ENCODE results near the gene PIH1D1. TPM values are rescaled to one million over a fixed set of nuclear protein-coding genes. Genes with fewer than 3 reads are reported as not detected.

The PIH1D1 gene
- total RNA-seq: 141 and 154 TPM in 2 replicates

GRCh38 chr19:49451430-49452181 lies at the start of gene PIH1D1:
Gene PIH1D1, minus strand, starts transcription at chr19:49451814. Its CDS starts 240 bp downstream, at chr19:49451574.

GRCh38 chr19:49487277-49488045 lies 35.8 kb upstream of the PIH1D1 start, which contains the start of gene RPL13A:
Gene RPL13A, plus strand, starts transcription at chr19:49487608. Its CDS starts 22 bp downstream, at chr19:49487630.

GRCh38 chr19:49473868-49474541 lies 22.4 kb upstream of the PIH1D1 start, which contains the start of gene FLT3LG:
Gene FLT3LG, plus strand, starts transcription at chr19:49474215. Its CDS starts 425 bp downstream, at chr19:49474640.

GRCh38 chr19:49453013-49453756 lies 1.6 kb upstream of the PIH1D1 start, which contains the start of gene ALDH16A1:
Gene ALDH16A1, plus strand, starts transcription at chr19:49453225. Its CDS starts 107 bp downstream, at chr19:49453332.

GRCh38 chr19:49441210-49441959 lies 10.2 kb downstream of the PIH1D1 start, which contains the start of gene SLC17A7:
Gene SLC17A7, minus strand, starts transcription at chr19:49441527. Its CDS starts 148 bp downstream, at chr19:49441379.

GRCh38 chr19:49425178-49425577 lies 26.4 kb downstream of the PIH1D1 start, which contains the start of gene GFY:
Gene GFY, plus strand, starts transcription at chr19:49425388. Its CDS starts 1,043 bp downstream, at chr19:49426431.

GRCh38 chr19:49423071-49423984 lies 28.3 kb downstream of the PIH1D1 start, which contains the start of gene PTH2:
Gene PTH2, minus strand, starts transcription at chr19:49423441. Its CDS starts 102 bp downstream, at chr19:49423339.

Other genes starting within 250 kb of the PIH1D1 start
- 0.43 and 0.52 TPM in 2 replicates for gene SLC6A16, start 126.6 kb downstream of the PIH1D1 start, total RNA-seq
- gene CD37, start 116.4 kb downstream of the PIH1D1 start, total RNA-seq: not detected in 2 replicates
- gene TEAD2, start 89.4 kb downstream of the PIH1D1 start, total RNA-seq: 61.4 and 79.1 TPM in 2 replicates
- 0.34 and 0.43 TPM in 2 replicates for gene DKKL1, start 87.9 kb downstream of the PIH1D1 start, total RNA-seq
- not detected in 2 replicates for gene KASH5, start 63.6 kb downstream of the PIH1D1 start, total RNA-seq
- gene PTH2, start 28.4 kb downstream of the PIH1D1 start, total RNA-seq: not detected in 2 replicates
- gene GFY, start 26.4 kb downstream of the PIH1D1 start, total RNA-seq: not detected in 2 replicates
- 0.22 and 0.26 TPM in 2 replicates for gene SLC17A7, start 10.3 kb downstream of the PIH1D1 start, total RNA-seq
- gene ALDH16A1, start 1.4 kb upstream of the PIH1D1 start, total RNA-seq: 54.6 and 58.0 TPM in 2 replicates
- 0.60 and 1.4 TPM in 2 replicates for gene FLT3LG, start 22.4 kb upstream of the PIH1D1 start, total RNA-seq
- 4,546 and 5,479 TPM in 2 replicates for gene RPL13A, start 35.8 kb upstream of the PIH1D1 start, total RNA-seq
- 2,954 and 3,854 TPM in 2 replicates for gene RPS11, start 44.6 kb upstream of the PIH1D1 start, total RNA-seq
- 152 and 195 TPM in 2 replicates for gene FCGRT, start 60.8 kb upstream of the PIH1D1 start, total RNA-seq
- gene RCN3, start 76.2 kb upstream of the PIH1D1 start, total RNA-seq: 3.7 and 7.8 TPM in 2 replicates
- gene NOSIP, start 128.7 kb upstream of the PIH1D1 start, total RNA-seq: 83.2 and 95.1 TPM in 2 replicates
- 9.0 and 12.1 TPM in 2 replicates for gene PRRG2, start 129.5 kb upstream of the PIH1D1 start, total RNA-seq
- 1.0 and 1.6 TPM in 2 replicates for gene PRR12, start 139.4 kb upstream of the PIH1D1 start, total RNA-seq
- 13.0 and 20.7 TPM in 2 replicates for gene RRAS, start 188.3 kb upstream of the PIH1D1 start, total RNA-seq
- 4.3 and 4.9 TPM in 2 replicates for gene SCAF1, start 190.4 kb upstream of the PIH1D1 start, total RNA-seq
- 28.6 and 36.0 TPM in 2 replicates for gene IRF3, start 214.0 kb upstream of the PIH1D1 start, total RNA-seq
- 2.6 and 3.4 TPM in 2 replicates for gene BCL2L12, start 214.1 kb upstream of the PIH1D1 start, total RNA-seq
- gene PRMT1, start 225.5 kb upstream of the PIH1D1 start, total RNA-seq: 308 and 326 TPM in 2 replicates
- 0.22 and 0.52 TPM in 2 replicates for gene ADM5, start 237.8 kb upstream of the PIH1D1 start, total RNA-seq
- gene CPT1C, start 239.3 kb upstream of the PIH1D1 start, total RNA-seq: 11.8 and 12.5 TPM in 2 replicates